SK-N-SH treated with all-trans-retinoic acid at 6 μM for 48 hours (cell line): ENCODE results near the gene COL6A3.

Experiments used
- ATAC-seq: fragments of 200-7000 bp; cut with Tn5 transposase; 3 replicates; pipeline ENCODE4 v1.9.1; 2020; ENCODE audit warnings: mild to moderate bottlenecking, moderate library complexity
- ARNTL ChIP-seq: fragments of 450-650 bp; formaldehyde crosslinking; IDR thresholded peaks from 2 replicates; pipeline ENCODE4 v1.5.0; 2020; ENCODE audit warnings: low read depth, mild to moderate bottlenecking, moderate library complexity, borderline replicate concordance
- BACH2 ChIP-seq: fragments of 250-450 bp; sonication (Bioruptor Pico); IDR thresholded peaks from 2 replicates; pipeline ENCODE4 v1.9.0; 2021; ENCODE audit warnings: mild to moderate bottlenecking, borderline replicate concordance
- CSDC2 ChIP-seq: fragments of 250-450 bp; sonication (Bioruptor Pico); IDR thresholded peaks from 2 replicates; pipeline ENCODE4 v1.5.0; 2020; ENCODE audit warnings: mild to moderate bottlenecking, moderate library complexity
- ESRRG ChIP-seq: fragments of 250-450 bp; sonication (Bioruptor Pico); IDR thresholded peaks from 2 replicates; pipeline ENCODE4 v1.6.1; 2021; ENCODE audit warnings: mild to moderate bottlenecking
- GLIS3 ChIP-seq: fragments of 250-450 bp; sonication (Bioruptor Pico); IDR thresholded peaks from 2 replicates; pipeline ENCODE4 v1.5.0; 2020; ENCODE audit warnings: mild to moderate bottlenecking, moderate library complexity
- ISL1 ChIP-seq: fragments of 250-450 bp; sonication (Bioruptor Pico); IDR thresholded peaks from 2 replicates; pipeline ENCODE4 v2.1.2; 2022; ENCODE audit warnings: mild to moderate bottlenecking, moderate library complexity
- OSR1 ChIP-seq: fragments of 250-450 bp; sonication (Bioruptor Pico); IDR thresholded peaks from 2 replicates; pipeline ENCODE4 v1.8.0; 2022; ENCODE audit warnings: moderate library complexity, mild to moderate bottlenecking, inconsistent platforms
- PPARA ChIP-seq: fragments of 250-450 bp; sonication (Bioruptor Pico); IDR thresholded peaks from 2 replicates; pipeline ENCODE4 v1.5.0; 2020; ENCODE audit warnings: mild to moderate bottlenecking, borderline replicate concordance
- RARB ChIP-seq: fragments of 250-450 bp; sonication (Bioruptor Pico); IDR thresholded peaks from 2 replicates; pipeline ENCODE4 v1.8.0; 2021; ENCODE audit warnings: mild to moderate bottlenecking, moderate library complexity
- SNAI2 ChIP-seq: fragments of 250-450 bp; sonication (Bioruptor Pico); IDR thresholded peaks from 2 replicates; pipeline ENCODE4 v1.5.0; 2020; ENCODE audit warnings: mild to moderate bottlenecking, moderate library complexity
- TCF4 ChIP-seq: fragments of 250-450 bp; sonication (Bioruptor Pico); IDR thresholded peaks from 2 replicates; pipeline ENCODE4 v1.8.0; 2021; ENCODE audit warnings: mild to moderate bottlenecking, moderate library complexity, borderline replicate concordance
- TOX ChIP-seq: fragments of 250-450 bp; sonication (Bioruptor Pico); IDR thresholded peaks from 2 replicates; pipeline ENCODE4 v1.8.0; 2021; ENCODE audit warnings: mild to moderate bottlenecking, moderate library complexity, borderline replicate concordance
- TSHZ2 ChIP-seq: fragments of 250-450 bp; sonication (Bioruptor Pico); IDR thresholded peaks from 2 replicates; pipeline ENCODE4 v1.5.0; 2020; ENCODE audit warnings: mild to moderate bottlenecking, moderate library complexity
- ZFP3 ChIP-seq: fragments of 250-450 bp; sonication (Bioruptor Pico); IDR thresholded peaks from 2 replicates; pipeline ENCODE4 v1.5.0; 2020; ENCODE audit warnings: mild to moderate bottlenecking, moderate library complexity
- ZNF565 ChIP-seq: fragments of 450-650 bp; formaldehyde crosslinking; conservative IDR thresholded peaks from 2 replicates; pipeline ENCODE4 v1.5.0; 2020; ENCODE audit warnings: low read depth, mild to moderate bottlenecking, moderate library complexity
- ZNF8 ChIP-seq: fragments of 450-650 bp; formaldehyde crosslinking; IDR thresholded peaks from 2 replicates; pipeline ENCODE4 v1.5.0; 2020; ENCODE audit warnings: mild to moderate bottlenecking, moderate library complexity
- TF ChIP-seq, protein P1 (sequence below): fragments of 250-450 bp; sonication (Bioruptor Pico); IDR thresholded peaks from 2 replicates; pipeline ENCODE4 v1.8.0; 2021; ENCODE audit warnings: low read depth, mild to moderate bottlenecking, moderate library complexity, borderline replicate concordance
- TF ChIP-seq, protein P2 (sequence below): fragments of 250-450 bp; sonication (Bioruptor Pico); IDR thresholded peaks from 2 replicates; pipeline ENCODE4 v1.5.1; 2020; ENCODE audit warnings: low read depth, mild to moderate bottlenecking, moderate library complexity
- TF ChIP-seq, protein P3 (sequence below): fragments of 250-450 bp; sonication (Bioruptor Pico); IDR thresholded peaks from 2 replicates; pipeline ENCODE4 v1.5.1; 2021; ENCODE audit warnings: mild to moderate bottlenecking, moderate library complexity
- TF ChIP-seq, protein P4 (sequence below): fragments of 250-450 bp; sonication (Bioruptor Pico); IDR thresholded peaks from 2 replicates; pipeline ENCODE4 v1.8.0; 2020; ENCODE audit warnings: mild to moderate bottlenecking, moderate library complexity, borderline replicate concordance

Gene COL6A3

DNA sequence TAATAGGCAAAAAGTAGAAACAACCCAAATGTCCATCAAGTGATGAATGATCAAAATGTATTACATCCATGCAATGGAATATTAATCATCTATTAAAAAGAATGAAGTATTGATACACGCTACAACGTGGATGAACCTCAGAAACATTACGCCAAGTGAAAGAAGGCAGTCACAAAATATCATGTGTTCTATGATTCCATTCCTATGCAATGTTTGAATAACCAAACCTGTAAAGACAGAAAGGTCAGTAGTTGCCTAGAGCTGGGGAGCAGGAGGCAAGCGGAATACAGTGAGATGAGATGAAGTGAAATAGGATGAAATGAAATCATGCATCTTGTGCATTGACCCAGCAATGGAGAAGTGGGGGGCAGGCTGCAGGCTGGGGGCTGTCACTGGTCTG is 17.9 kb upstream of the COL6A3 start:
- ATAC-seq, result no peak
- no peak for TF ChIP-seq TOX (CRISPR knock-in tag)
- no peak for TF ChIP-seq RARB (CRISPR knock-in tag)
- TF ChIP-seq TCF4 (CRISPR knock-in tag), result no peak
- TF ChIP-seq, protein P1, sequence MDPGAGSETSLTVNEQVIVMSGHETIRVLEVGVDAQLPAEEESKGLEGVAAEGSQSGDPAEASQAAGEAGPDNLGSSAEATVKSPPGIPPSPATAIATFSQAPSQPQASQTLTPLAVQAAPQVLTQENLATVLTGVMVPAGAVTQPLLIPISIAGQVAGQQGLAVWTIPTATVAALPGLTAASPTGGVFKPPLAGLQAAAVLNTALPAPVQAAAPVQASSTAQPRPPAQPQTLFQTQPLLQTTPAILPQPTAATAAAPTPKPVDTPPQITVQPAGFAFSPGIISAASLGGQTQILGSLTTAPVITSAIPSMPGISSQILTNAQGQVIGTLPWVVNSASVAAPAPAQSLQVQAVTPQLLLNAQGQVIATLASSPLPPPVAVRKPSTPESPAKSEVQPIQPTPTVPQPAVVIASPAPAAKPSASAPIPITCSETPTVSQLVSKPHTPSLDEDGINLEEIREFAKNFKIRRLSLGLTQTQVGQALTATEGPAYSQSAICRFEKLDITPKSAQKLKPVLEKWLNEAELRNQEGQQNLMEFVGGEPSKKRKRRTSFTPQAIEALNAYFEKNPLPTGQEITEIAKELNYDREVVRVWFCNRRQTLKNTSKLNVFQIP (CRISPR knock-in tag), result no peak
- no peak for TF ChIP-seq OSR1 (CRISPR knock-in tag)

DNA sequence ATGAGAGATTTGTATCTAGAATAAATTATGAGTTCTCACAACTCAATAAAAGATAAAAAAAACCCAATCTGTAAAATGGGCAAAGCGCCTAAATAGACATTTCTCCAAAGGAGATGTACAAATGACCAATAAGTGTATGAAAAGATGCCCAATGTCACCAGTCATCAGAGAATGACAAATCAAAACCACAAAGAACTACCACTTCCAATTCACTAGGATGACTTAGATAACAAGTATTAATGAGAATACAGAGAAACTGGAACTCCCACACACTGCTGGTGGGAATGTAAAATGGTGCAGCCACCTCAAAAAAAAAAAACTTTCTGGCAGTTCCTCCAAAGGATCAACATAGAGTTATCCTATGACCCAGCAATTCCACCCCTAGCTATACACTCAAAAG is 17.4 kb upstream of the COL6A3 start:
- TF ChIP-seq TSHZ2 (CRISPR knock-in tag) (no peak), ZNF565 (no peak), CSDC2 (no peak), ZNF8 (CRISPR knock-in tag) (no peak), ZFP3 (no peak), ESRRG (CRISPR knock-in tag) (no peak)
- TF ChIP-seq, protein P2, sequence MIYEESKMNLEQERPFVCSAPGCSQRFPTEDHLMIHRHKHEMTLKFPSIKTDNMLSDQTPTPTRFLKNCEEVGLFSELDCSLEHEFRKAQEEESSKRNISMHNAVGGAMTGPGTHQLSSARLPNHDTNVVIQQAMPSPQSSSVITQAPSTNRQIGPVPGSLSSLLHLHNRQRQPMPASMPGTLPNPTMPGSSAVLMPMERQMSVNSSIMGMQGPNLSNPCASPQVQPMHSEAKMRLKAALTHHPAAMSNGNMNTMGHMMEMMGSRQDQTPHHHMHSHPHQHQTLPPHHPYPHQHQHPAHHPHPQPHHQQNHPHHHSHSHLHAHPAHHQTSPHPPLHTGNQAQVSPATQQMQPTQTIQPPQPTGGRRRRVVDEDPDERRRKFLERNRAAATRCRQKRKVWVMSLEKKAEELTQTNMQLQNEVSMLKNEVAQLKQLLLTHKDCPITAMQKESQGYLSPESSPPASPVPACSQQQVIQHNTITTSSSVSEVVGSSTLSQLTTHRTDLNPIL (CRISPR knock-in tag), result no peak
- TF ChIP-seq, protein P1 (CRISPR knock-in tag), result no peak
- ATAC-seq, result no peak

GRCh38 chr2:237430861-237431260 is 16.9 kb upstream of the COL6A3 start:
- ATAC-seq, result no peak
- TF ChIP-seq ESRRG (CRISPR knock-in tag) (no peak), SNAI2 (CRISPR knock-in tag) (no peak), BACH2 (CRISPR knock-in tag) (no peak), TSHZ2 (CRISPR knock-in tag) (no peak), ZNF565 (no peak), TCF4 (CRISPR knock-in tag) (no peak), PPARA (CRISPR knock-in tag) (no peak), ZNF8 (CRISPR knock-in tag) (no peak), ISL1 (CRISPR knock-in tag) (no peak), CSDC2 (no peak), GLIS3 (no peak), ARNTL (CRISPR knock-in tag) (no peak), TOX (CRISPR knock-in tag) (no peak)
- TF ChIP-seq, protein P3, sequence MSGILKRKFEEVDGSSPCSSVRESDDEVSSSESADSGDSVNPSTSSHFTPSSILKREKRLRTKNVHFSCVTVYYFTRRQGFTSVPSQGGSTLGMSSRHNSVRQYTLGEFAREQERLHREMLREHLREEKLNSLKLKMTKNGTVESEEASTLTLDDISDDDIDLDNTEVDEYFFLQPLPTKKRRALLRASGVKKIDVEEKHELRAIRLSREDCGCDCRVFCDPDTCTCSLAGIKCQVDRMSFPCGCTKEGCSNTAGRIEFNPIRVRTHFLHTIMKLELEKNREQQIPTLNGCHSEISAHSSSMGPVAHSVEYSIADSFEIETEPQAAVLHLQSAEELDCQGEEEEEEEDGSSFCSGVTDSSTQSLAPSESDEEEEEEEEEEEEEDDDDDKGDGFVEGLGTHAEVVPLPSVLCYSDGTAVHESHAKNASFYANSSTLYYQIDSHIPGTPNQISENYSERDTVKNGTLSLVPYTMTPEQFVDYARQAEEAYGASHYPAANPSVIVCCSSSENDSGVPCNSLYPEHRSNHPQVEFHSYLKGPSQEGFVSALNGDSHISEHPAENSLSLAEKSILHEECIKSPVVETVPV, result no peak
- TF ChIP-seq, protein P2 (CRISPR knock-in tag), result no peak
- TF ChIP-seq, protein P4, sequence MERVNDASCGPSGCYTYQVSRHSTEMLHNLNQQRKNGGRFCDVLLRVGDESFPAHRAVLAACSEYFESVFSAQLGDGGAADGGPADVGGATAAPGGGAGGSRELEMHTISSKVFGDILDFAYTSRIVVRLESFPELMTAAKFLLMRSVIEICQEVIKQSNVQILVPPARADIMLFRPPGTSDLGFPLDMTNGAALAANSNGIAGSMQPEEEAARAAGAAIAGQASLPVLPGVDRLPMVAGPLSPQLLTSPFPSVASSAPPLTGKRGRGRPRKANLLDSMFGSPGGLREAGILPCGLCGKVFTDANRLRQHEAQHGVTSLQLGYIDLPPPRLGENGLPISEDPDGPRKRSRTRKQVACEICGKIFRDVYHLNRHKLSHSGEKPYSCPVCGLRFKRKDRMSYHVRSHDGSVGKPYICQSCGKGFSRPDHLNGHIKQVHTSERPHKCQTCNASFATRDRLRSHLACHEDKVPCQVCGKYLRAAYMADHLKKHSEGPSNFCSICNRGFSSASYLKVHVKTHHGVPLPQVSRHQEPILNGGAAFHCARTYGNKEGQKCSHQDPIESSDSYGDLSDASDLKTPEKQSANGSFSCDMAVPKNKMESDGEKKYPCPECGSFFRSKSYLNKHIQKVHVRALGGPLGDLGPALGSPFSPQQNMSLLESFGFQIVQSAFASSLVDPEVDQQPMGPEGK (CRISPR knock-in tag), result no peak
- TF ChIP-seq, all 23 proteins: peak for 0
